Measurements from ENCODE around the gene TUBGCP2.
"Not testable (repeated sequence)": the region's sequence is repeated elsewhere in the genome, so short reads cannot be mapped to it uniquely, and the experiment has no call there.

Gene TUBGCP2

DNA sequence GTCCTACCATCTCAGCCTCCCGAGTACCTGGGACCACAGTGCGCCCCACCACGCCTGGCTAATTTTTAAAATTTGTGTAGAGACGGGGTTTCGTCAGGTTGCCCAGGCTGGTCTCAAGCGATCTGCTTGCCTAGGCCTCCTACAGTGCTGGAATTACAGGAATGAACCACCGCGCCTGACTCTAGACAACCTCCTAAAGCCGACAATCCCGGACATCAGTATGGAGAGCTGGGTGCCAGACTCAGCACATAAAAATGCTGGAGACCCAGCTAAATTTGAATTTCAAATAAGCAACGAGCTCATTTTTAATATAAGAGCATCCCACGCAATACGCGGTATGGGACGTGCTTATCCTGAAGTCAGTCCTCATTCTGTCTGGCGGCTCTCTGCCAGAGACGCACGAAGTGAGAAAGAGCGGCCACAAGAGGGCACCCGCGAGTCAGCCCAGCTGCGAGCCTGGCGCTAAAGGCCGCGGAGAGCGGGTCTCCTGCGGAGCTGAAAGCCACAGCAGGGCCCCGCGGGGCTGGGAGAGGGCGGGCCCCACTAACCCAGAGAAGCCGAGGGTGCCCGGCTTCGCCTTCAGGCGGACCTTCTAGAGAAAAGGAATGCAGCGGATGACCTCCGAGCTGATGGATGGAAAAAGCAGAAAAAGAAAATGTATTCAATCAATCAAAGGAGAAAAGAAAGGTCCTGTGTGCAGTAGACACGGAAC is 21.0 kb upstream of the TUBGCP2 start:
- Histone ChIP-seq H3K36me3 (ENCODE audit: control insufficient read depth, insufficient read depth, low read length) (no peaks in the 10 kb centered on the region), H3K4me3 (ENCODE audit: low read depth, low read length) (peak overlapping the region; percentile 40; the same call in 1 of the 2 replicates), H3K27ac (ENCODE audit: low read depth, low read length) (no peak overlapping the region), H3K4me1 (ENCODE audit: control insufficient read depth, insufficient read depth, low read length) (peaks cover 22% of the 10 kb centered on the region), H3K9ac (ENCODE audit: low read length) (no peak overlapping the region), H3K27me3 (ENCODE audit: control insufficient read depth, insufficient read depth, low read length) (peaks cover 94% of the 10 kb centered on the region), H3K9me3 (ENCODE audit: control insufficient read depth, insufficient read depth, low read depth, low read length) (no peaks in the 10 kb centered on the region)

DNA sequence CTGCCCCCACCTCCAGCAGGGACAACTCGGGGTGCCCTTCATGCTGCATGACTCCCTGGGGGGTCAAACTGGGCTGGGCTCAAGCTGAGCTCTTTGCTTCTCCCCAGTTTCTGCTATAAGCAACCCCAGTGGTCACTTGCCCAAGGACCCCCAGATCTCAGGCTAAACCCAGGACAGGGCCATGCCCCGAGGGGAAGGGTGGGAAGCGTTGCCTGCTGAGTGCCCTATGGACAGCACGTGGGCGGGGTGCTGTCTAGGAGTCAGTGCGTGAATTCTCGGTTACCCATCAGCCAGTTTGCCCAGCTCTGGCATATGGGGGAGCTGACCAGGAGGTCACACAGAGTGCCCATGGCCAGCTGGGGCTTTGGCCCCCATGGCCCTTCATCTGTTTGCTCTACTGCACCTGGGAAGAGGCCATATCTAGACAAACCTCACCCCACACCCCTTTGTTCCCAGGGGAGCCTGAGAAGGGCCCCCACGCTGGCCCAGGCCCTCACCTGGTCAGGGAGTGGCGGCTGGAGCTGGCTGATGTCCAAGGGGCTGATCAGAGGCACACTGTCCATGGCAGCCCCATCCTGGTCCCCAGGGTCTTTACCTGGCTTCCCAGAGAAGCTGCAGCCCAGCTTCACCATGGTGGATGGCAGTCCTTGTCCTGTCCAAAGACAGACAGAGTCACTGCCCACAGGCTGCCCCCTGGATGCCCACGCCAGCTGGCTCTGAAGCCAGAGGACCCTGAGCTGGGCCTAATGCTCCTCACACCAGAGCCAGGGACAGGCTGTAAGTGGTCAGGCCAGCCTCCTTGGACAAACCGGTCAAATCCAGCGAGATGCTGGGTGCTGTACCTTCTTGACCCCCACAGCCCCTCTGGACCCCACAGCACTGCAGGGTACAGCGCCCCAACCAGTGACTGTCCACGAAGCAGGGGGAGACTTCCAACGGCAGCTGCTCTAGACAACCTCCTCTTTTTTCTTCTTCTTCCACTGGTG is 20.0 kb upstream of the TUBGCP2 start:
- peaks cover 22% of the 10 kb centered on the region for H3K4me1 ChIP-seq (ENCODE audit: control insufficient read depth, insufficient read depth, low read length)
- H3K27ac ChIP-seq (ENCODE audit: low read depth, low read length) = no peak overlapping the region
- no peaks in the 10 kb centered on the region for H3K9me3 ChIP-seq (ENCODE audit: control insufficient read depth, insufficient read depth, low read depth, low read length)
- peaks cover 85% of the 10 kb centered on the region for H3K27me3 ChIP-seq (ENCODE audit: control insufficient read depth, insufficient read depth, low read length)
- H3K9ac ChIP-seq (ENCODE audit: low read length) = peak overlapping the region; percentile 7
- no peak overlapping the region for H3K4me3 ChIP-seq (ENCODE audit: low read depth, low read length)
- H3K36me3 ChIP-seq (ENCODE audit: control insufficient read depth, insufficient read depth, low read length) = no peaks in the 10 kb centered on the region

DNA sequence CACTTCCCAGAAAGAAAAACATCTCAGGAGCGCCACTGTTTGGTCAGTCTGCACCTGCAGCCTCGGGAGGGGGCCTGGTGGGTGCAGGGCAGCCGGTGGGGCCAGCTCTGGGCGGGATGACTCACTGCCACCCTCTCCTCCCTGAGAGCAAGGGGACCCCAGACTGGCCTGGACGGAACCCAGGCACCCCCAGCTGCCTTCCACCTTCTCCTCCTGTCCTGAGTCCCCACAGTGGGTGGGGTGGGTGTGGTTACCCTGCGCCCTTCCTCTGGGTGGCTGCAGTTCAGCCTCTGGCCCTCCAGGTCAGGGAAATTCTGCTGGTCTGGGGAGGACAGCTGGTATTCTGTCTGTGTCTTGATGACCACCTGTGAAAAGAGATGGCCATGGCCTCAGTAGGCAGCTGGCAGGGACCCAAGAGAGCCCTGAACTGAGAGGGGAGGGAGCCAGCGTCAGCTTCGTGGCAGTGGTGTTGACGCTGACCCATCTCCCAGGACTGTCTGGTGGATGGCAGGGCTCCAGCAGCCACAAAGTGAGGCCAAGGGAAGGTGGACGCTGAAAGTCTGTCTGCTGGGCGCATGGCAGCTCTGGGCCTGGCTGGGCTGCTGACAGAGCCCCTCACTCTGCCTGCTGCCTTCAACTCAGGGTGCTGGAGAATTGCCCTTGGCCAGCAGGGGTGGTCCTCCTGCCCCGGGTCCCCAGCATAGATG is 19.1 kb upstream of the TUBGCP2 start:
- Histone ChIP-seq H3K4me3 (ENCODE audit: low read depth, low read length) (no peak overlapping the region), H3K27ac (ENCODE audit: low read depth, low read length) (no peak overlapping the region), H3K9me3 (ENCODE audit: control insufficient read depth, insufficient read depth, low read depth, low read length) (no peaks in the 10 kb centered on the region), H3K9ac (ENCODE audit: low read length) (no peak overlapping the region), H3K4me1 (ENCODE audit: control insufficient read depth, insufficient read depth, low read length) (peaks cover 22% of the 10 kb centered on the region), H3K36me3 (ENCODE audit: control insufficient read depth, insufficient read depth, low read length) (no peaks in the 10 kb centered on the region), H3K27me3 (ENCODE audit: control insufficient read depth, insufficient read depth, low read length) (peaks cover 78% of the 10 kb centered on the region)

DNA sequence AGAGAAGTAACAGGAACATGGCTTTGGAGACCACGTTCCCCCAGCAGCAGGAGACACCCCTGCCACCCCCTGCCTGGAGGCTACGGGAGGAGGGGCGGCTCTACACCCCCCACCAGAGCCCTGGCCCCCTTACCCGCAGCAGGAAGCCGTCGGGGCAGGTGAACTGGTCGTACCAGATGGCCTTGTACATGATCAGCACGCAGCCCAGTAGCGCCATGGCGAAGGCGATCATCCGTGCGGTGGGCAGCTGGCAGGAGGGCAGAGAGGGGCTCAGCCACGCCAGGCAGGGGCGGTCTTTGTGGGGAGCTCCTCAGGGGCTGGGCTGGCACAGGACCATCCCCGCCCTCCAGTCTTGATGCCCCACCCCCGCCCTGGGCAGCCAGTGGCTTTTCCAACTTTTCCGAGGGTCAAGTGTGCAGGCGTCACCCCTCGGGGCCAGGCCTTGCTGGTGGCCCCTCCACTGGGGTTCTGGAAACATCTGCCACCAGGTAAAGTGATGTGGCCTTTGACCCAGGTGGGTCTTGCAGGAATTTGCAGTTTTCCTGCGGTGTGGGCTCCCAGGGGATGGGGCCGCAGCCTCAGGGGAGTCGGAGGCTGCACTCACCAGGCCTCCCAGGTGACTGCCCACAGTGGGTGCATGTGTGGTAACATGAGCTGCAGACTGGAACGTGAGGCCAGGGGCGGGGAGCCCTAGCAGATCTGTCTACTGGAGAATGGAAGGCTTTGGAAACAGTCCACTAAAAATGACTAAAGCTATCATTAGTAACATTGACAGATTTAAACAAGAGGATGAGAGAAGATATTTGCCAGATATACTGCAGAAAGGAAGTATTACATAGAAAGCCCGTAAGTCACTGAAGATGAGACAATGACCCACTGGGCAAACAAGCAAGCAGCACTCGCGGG is 18.3 kb upstream of the TUBGCP2 start:
- peaks cover 69% of the 10 kb centered on the region for H3K27me3 ChIP-seq (ENCODE audit: control insufficient read depth, insufficient read depth, low read length)
- H3K9ac ChIP-seq (ENCODE audit: low read length) = no peak overlapping the region
- no peak overlapping the region for H3K4me3 ChIP-seq (ENCODE audit: low read depth, low read length)
- H3K36me3 ChIP-seq (ENCODE audit: control insufficient read depth, insufficient read depth, low read length) = no peaks in the 10 kb centered on the region
- peaks cover 22% of the 10 kb centered on the region for H3K4me1 ChIP-seq (ENCODE audit: control insufficient read depth, insufficient read depth, low read length)
- no peaks in the 10 kb centered on the region for H3K9me3 ChIP-seq (ENCODE audit: control insufficient read depth, insufficient read depth, low read depth, low read length)
- H3K27ac ChIP-seq (ENCODE audit: low read depth, low read length) = no peak overlapping the region

DNA sequence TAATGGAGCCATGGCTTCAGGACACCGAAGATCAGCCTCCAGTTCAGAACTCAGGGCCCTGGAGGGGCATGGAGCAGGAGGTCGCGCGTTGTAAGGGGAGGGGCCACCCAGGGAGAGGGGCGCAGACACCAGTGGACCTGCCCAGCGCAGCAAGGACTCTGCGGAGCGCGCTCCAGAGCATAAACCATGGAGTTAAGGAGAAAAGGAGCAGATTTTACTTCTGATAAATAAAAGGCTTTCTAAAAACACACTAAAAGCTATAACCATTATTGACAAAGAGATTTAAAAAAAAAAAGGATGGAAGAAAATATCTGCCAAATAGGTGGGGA is 17.5 kb upstream of the TUBGCP2 start:
- H3K9ac ChIP-seq (ENCODE audit: low read length) = peak overlapping the region; percentile 50
- no peaks in the 10 kb centered on the region for H3K36me3 ChIP-seq (ENCODE audit: control insufficient read depth, insufficient read depth, low read length)
- peaks cover 61% of the 10 kb centered on the region for H3K27me3 ChIP-seq (ENCODE audit: control insufficient read depth, insufficient read depth, low read length)
- no peak overlapping the region for H3K27ac ChIP-seq (ENCODE audit: low read depth, low read length)
- peaks cover 22% of the 10 kb centered on the region for H3K4me1 ChIP-seq (ENCODE audit: control insufficient read depth, insufficient read depth, low read length)
- H3K4me3 ChIP-seq (ENCODE audit: low read depth, low read length) = peak overlapping the region; percentile 73
- H3K9me3 ChIP-seq (ENCODE audit: control insufficient read depth, insufficient read depth, low read depth, low read length) = no peaks in the 10 kb centered on the region

DNA sequence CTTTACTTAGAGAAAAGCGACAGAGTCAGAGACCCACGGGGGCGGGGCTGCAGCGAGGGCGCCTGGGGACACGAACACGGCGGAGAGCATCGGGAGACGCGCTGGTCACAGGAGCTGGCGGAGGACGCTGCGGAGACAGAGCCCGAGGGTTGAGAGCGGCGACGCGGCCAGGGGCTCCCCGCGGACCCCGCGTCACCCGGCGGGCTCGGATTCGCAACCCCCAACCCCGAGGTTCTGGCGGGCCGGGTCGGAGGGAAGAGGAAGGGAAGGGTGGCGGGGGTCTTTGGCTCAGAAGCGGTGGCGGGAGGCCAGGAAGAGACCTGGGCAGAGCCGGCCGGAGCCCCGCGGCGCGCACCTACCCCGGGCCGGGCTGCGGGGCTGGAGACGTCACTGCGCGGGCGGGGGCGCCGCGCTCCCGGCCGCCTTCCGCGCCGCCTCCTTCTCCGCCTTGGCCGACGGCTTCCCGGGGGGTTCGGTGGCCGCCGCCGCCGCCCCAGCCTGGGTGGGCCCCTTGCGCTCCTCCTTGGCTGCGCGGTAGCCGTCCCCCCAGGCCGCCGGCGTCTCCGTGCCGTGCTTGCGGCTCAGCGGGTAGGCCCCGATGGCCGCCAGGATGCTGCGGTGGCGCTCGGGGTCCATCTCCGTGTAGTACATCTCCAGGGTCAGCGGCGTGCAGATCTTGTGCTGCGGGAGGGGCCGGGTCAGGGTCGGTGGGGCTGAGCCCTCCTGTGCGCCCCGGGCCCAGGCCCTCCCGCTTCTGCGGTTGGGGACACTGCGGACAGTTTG is 17.0 kb upstream of the TUBGCP2 start:
- Histone ChIP-seq H3K27ac (ENCODE audit: low read depth, low read length) (no peak overlapping the region), H3K4me1 (ENCODE audit: control insufficient read depth, insufficient read depth, low read length) (peaks cover 22% of the 10 kb centered on the region), H3K9ac (ENCODE audit: low read length) (peak overlapping the region; percentile 50), H3K9me3 (ENCODE audit: control insufficient read depth, insufficient read depth, low read depth, low read length) (no peaks in the 10 kb centered on the region), H3K4me3 (ENCODE audit: low read depth, low read length) (peak overlapping the region; percentile 73), H3K27me3 (ENCODE audit: control insufficient read depth, insufficient read depth, low read length) (peaks cover 56% of the 10 kb centered on the region), H3K36me3 (ENCODE audit: control insufficient read depth, insufficient read depth, low read length) (no peaks in the 10 kb centered on the region)

DNA sequence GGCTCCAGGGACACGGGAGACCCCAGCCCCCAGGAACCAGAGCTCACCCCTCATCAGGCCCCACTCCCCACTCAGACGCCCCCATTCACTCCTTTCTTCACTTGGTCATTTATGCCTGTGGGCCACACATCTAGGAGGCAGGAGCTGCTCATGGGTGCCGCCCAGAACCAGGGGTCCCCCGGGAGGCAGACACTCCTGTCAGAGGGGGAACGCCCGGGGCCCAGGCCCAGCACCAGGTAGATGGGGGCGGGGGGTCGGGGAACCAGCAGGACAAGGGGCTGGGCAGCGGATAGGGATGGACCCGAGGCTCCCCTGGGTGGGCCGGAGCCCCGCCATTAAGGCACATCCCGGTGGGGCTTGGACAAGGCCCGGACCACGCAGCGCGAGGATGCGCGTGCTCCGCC is 16.2 kb upstream of the TUBGCP2 start:
- Histone ChIP-seq H3K9ac (ENCODE audit: low read length) (no peak overlapping the region), H3K27me3 (ENCODE audit: control insufficient read depth, insufficient read depth, low read length) (peaks cover 52% of the 10 kb centered on the region)

DNA sequence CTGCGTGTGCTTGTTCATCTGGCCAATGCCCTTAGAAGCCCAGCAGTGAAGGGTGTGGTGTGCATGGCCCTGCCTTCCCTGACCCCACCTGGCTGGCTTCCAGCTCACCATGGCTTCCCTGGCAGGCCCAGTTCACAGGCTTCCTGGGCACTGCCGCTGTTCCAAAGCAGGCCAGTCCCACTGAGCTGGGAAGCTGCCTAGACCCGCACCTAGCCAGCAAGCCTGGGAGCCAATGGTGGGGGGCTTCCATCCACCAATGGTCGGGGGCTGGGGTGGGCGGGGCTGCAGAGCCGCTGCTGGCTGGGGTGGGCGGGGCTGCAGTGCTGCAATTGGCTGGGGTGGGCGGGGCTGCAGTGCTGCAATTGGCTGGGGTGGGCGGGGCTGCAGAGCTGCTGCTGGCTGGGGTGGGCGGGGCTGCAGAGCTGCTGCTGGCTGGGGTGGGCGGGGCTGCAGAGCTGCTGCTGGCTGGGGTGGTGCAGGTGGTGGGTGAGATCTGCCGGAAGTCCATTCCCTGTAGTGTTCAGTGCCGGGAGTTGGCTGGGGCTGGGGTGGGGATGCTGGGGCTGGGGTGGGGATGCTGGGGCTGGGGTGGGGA is 15.6 kb upstream of the TUBGCP2 start:
- H3K4me3 ChIP-seq (ENCODE audit: low read depth, low read length) = peak overlapping the region; percentile 41
- H3K9ac ChIP-seq (ENCODE audit: low read length) = no peak overlapping the region
- H3K4me1 ChIP-seq (ENCODE audit: control insufficient read depth, insufficient read depth, low read length) = peaks cover 18% of the 10 kb centered on the region
- H3K36me3 ChIP-seq (ENCODE audit: control insufficient read depth, insufficient read depth, low read length) = no peaks in the 10 kb centered on the region
- H3K9me3 ChIP-seq (ENCODE audit: control insufficient read depth, insufficient read depth, low read depth, low read length) = no peaks in the 10 kb centered on the region
- H3K27ac ChIP-seq (ENCODE audit: low read depth, low read length) = no peak overlapping the region
- H3K27me3 ChIP-seq (ENCODE audit: control insufficient read depth, insufficient read depth, low read length) = peaks cover 51% of the 10 kb centered on the region

More for the DNA sequence above, 16.2 kb upstream of the TUBGCP2 start:
- Histone ChIP-seq H3K36me3 (ENCODE audit: control insufficient read depth, insufficient read depth, low read length) (no peaks in the 10 kb centered on the region), H3K9me3 (ENCODE audit: control insufficient read depth, insufficient read depth, low read depth, low read length) (no peaks in the 10 kb centered on the region), H3K4me1 (ENCODE audit: control insufficient read depth, insufficient read depth, low read length) (peaks cover 22% of the 10 kb centered on the region), H3K27ac (ENCODE audit: low read depth, low read length) (no peak overlapping the region), H3K4me3 (ENCODE audit: low read depth, low read length) (peak overlapping the region; percentile 73)

DNA sequence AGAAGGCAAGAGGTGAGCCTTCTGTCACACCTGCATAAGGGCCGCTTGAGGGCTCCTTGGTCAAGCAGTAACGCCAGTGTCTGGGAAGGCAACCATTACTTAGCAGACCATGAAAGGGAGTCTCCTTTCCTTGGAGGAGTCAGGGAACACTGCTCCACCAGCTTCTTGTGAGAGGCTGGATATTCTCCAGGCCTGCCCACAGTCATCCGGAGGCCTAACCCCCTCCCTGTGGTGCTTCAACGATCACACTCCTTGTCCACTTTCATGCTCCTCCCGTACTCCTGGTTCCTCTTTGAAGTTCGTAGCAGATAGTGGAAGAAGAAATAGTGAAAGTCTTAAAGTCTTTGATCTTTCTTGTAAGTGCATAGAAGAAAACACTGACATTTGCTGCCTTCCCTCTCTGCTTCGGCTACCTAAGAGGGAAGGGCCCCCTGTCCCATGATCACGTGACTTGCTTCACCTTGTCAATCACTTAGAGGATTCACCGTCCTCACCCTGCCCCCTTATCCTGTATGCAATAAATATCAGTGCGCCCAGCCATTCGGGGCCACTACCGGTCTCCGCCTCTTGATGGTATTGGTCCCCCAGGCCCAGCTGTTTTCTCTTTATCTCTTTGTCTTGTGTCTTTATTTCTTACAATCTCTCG is 13.5 kb upstream of the TUBGCP2 start:
- H3K36me3 ChIP-seq (ENCODE audit: control insufficient read depth, insufficient read depth, low read length); H3K4me1 ChIP-seq (ENCODE audit: control insufficient read depth, insufficient read depth, low read length); H3K9me3 ChIP-seq (ENCODE audit: control insufficient read depth, insufficient read depth, low read depth, low read length); H3K9ac ChIP-seq (ENCODE audit: low read length); H3K4me3 ChIP-seq (ENCODE audit: low read depth, low read length); H3K27ac ChIP-seq (ENCODE audit: low read depth, low read length): not testable (repeated sequence)
- H3K27me3 ChIP-seq (ENCODE audit: control insufficient read depth, insufficient read depth, low read length) = peaks cover 36% of the 10 kb centered on the region
